Fibroblast of lung (primary cell): ENCODE measurements around the gene CDPF1. TPM values are rescaled to one million over a fixed set of nuclear protein-coding genes. Genes with fewer than 3 reads are reported as not detected.

Experiments used
- DNase-seq, 2 donors: peaks; one replicate each; pipeline versions ENCODE4 v3.0.0 to v3.0.0-alpha.2; 2010; ENCODE audit warnings: low read depth in 2 of 2
- H2AFZ ChIP-seq: 2 replicates; pipeline ENCODE4 v1.5.1; 2012; ENCODE audit warnings: low read length, control low read depth, inconsistent platforms
- H3K27ac ChIP-seq: 2 replicates; pipeline ENCODE4 v1.5.1; 2011; ENCODE audit warnings: low read length, control low read depth; ENCODE audit not compliant: insufficient read depth
- H3K27me3 ChIP-seq: 2 replicates; pipeline ENCODE4 v1.5.1; 2011; ENCODE audit warnings: mild to moderate bottlenecking, low read length; ENCODE audit not compliant: control insufficient read depth, insufficient read depth
- H3K36me3 ChIP-seq: 2 replicates; pipeline ENCODE4 v1.5.1; 2011; ENCODE audit warnings: low read length; ENCODE audit not compliant: control insufficient read depth, insufficient read depth
- H3K4me1 ChIP-seq: 2 replicates; pipeline ENCODE4 v1.5.1; 2011; ENCODE audit warnings: low read length; ENCODE audit not compliant: control insufficient read depth, insufficient read depth; ENCODE audit errors: extremely low read depth
- H3K4me2 ChIP-seq: 2 replicates; pipeline ENCODE4 v1.5.1; 2011; ENCODE audit warnings: low read length, control low read depth; ENCODE audit not compliant: insufficient read depth; ENCODE audit errors: extremely low read depth
- H3K4me3 ChIP-seq, 4 experiments: fragments of 200-600 bp in 1 of 4; sonication (generic) in 1 of 4; replicated peaks in 1 of 4; 2 replicates each; pipeline ENCODE4 v1.5.1; 2011 to 2016; ENCODE audit warnings: low read length in 4 of 4, low read depth in 3 of 4, mild to moderate bottlenecking in 3 of 4, control low read depth in 2 of 4, inconsistent platforms in 1 of 4, mixed read lengths in 1 of 4; ENCODE audit not compliant: insufficient read depth in 1 of 4; ENCODE audit errors: control extremely low read depth in 1 of 4
- H3K79me2 ChIP-seq: 2 replicates; pipeline ENCODE4 v1.5.1; 2012; ENCODE audit warnings: mild to moderate bottlenecking, low read length, inconsistent platforms; ENCODE audit not compliant: control insufficient read depth, insufficient read depth
- H3K9ac ChIP-seq: 2 replicates; pipeline ENCODE4 v1.5.1; 2011; ENCODE audit warnings: mild to moderate bottlenecking, low read length, control low read depth; ENCODE audit not compliant: insufficient read depth
- H3K9me3 ChIP-seq: 2 replicates; pipeline ENCODE4 v1.5.1; 2012; ENCODE audit warnings: low read depth, low read length; ENCODE audit not compliant: control insufficient read depth, insufficient read depth
- H4K20me1 ChIP-seq: 2 replicates; pipeline ENCODE4 v1.5.1; 2011; ENCODE audit warnings: low read length; ENCODE audit not compliant: control insufficient read depth, insufficient read depth; ENCODE audit errors: extremely low read depth
- CTCF ChIP-seq, 2 donors: IDR thresholded peaks in 1 of 2; conservative IDR thresholded peaks in 1 of 2; 1 replicate in 1 of 2; 2 replicates in 1 of 2; pipeline ENCODE4 v1.5.1; 2011 to 2012; ENCODE audit warnings: low read length in 2 of 2, control low read depth in 1 of 2, inconsistent platforms in 1 of 2, low read depth in 1 of 2, mild to moderate bottlenecking in 1 of 2
- EZH2 ChIP-seq: IDR thresholded peaks from 2 replicates; pipeline ENCODE4 v1.5.1; 2012; ENCODE audit warnings: low read length, control low read depth, mild to moderate bottlenecking; ENCODE audit errors: missing control alignments
- polyA plus RNA-seq, 2 donors: library from polyadenylated mRNA; depleted of rRNA in 1 of 2; stranded (reverse) in 1 of 2; unstranded in 1 of 2; fragments of >200 nt; gene quantifications; 2 replicates each; pipeline ENCODE4 v1.2.1, GENCODE V29; 2011 to 2012; ENCODE audit warnings: missing spikeins in 1 of 2
- total RNA-seq: library from RNA; depleted of rRNA; stranded (reverse); fragments of >200 nt; gene quantifications from 2 replicates; pipeline ENCODE4 v1.2.1, GENCODE V29; 2014

Gene CDPF1
- total and polyA plus RNA-seq, 2 donors (not counting 1 experiment from before 2014, with no cell fraction given) = 7.7 to 8.3 TPM

GRCh38 chr22:46272762-46273431, 22.8 kb upstream of the CDPF1 start:
- Histone ChIP-seq H3K27ac (no peak overlapping the region), H3K27me3 (no peaks in the 10 kb centered on the region), H3K9me3 (no peaks in the 10 kb centered on the region), H3K4me3 (no peak overlapping the region), H3K4me2 (no peak overlapping the region), H3K36me3 (peaks cover 14% of the 10 kb centered on the region), H3K4me1 (peaks cover 2% of the 10 kb centered on the region), H3K79me2 (peaks cover 3% of the 10 kb centered on the region), H4K20me1 (no peaks in the 10 kb centered on the region), H2AFZ (no peak overlapping the region), H3K9ac (no peak overlapping the region)
- TF ChIP-seq CTCF (conservative IDR thresholded peaks at IDR 0.05 in 1 of 2, IDR thresholded peaks at IDR 0.05 in 1 of 2; ENCODE audit: low read depth in 1 of 2, low read length in 2 of 2) (no peak), EZH2 (no peak)
- no peak for DNase-seq

GRCh38 chr22:46272196-46272595, 22.1 kb upstream of the CDPF1 start:
- no peak overlapping the region for H3K9ac ChIP-seq
- H3K4me3 ChIP-seq = no peak overlapping the region
- H3K27ac ChIP-seq = no peak overlapping the region
- no peaks in the 10 kb centered on the region for H3K9me3 ChIP-seq
- H4K20me1 ChIP-seq = no peaks in the 10 kb centered on the region
- TF ChIP-seq CTCF (conservative IDR thresholded peaks at IDR 0.05 in 1 of 2, IDR thresholded peaks at IDR 0.05 in 1 of 2; ENCODE audit: low read depth in 1 of 2, low read length in 2 of 2) (no peak), EZH2 (no peak)
- no peak overlapping the region for H2AFZ ChIP-seq
- no peak for DNase-seq
- H3K4me2 ChIP-seq = no peak overlapping the region
- peaks cover 2% of the 10 kb centered on the region for H3K4me1 ChIP-seq
- peaks cover 3% of the 10 kb centered on the region for H3K79me2 ChIP-seq
- H3K27me3 ChIP-seq = no peaks in the 10 kb centered on the region
- peaks cover 13% of the 10 kb centered on the region for H3K36me3 ChIP-seq

GRCh38 chr22:46269564-46269963, 19.5 kb upstream of the CDPF1 start:
- H3K9me3 ChIP-seq = no peaks in the 10 kb centered on the region
- H2AFZ ChIP-seq = no peak overlapping the region
- TF ChIP-seq EZH2 = no peak
- TF ChIP-seq CTCF (conservative IDR thresholded peaks at IDR 0.05 in 1 of 2, IDR thresholded peaks at IDR 0.05 in 1 of 2; ENCODE audit: low read depth in 1 of 2, low read length in 2 of 2) = no peak
- no peaks in the 10 kb centered on the region for H4K20me1 ChIP-seq
- no peaks in the 10 kb centered on the region for H3K27me3 ChIP-seq
- H3K27ac ChIP-seq = no peak overlapping the region
- H3K4me3 ChIP-seq = peak overlapping the region in 1 of 4 experiments; percentile 17
- no peak for DNase-seq
- peaks cover 2% of the 10 kb centered on the region for H3K4me1 ChIP-seq
- no peak overlapping the region for H3K9ac ChIP-seq
- peaks cover 13% of the 10 kb centered on the region for H3K36me3 ChIP-seq
- peaks cover 3% of the 10 kb centered on the region for H3K79me2 ChIP-seq
- no peak overlapping the region for H3K4me2 ChIP-seq
